GM23338 (cell line): ENCODE measurements around the gene CCDC50. TPM values are rescaled to one million over a fixed set of nuclear protein-coding genes. Genes with fewer than 3 reads are reported as not detected.

Experiments used
- ATAC-seq: fragments of 200-7000 bp; cut with Tn5 transposase; 3 replicates; pipeline ENCODE4 v1.9.1; 2020
- DNase-seq: peaks from one replicate; pipeline ENCODE4 v3.0.0-alpha.2; 2015; ENCODE audit warnings: low spot score
- H2AFZ ChIP-seq: fragments of 200-600 bp; sonication (generic); 2 replicates; pipeline ENCODE4 v1.8.0; 2016; ENCODE audit warnings: antibody characterized with exemption, mild to moderate bottlenecking, moderate library complexity
- H3F3A ChIP-seq: fragments of 200-600 bp; sonication (generic); replicated peaks from 2 replicates; pipeline ENCODE4 v1.8.0; 2017; ENCODE audit warnings: antibody characterized with exemption, mixed run types, low read depth
- H3K27ac ChIP-seq: fragments of 200-600 bp; sonication (generic); 2 replicates; pipeline ENCODE4 v1.6.1; 2016; ENCODE audit warnings: low read depth
- H3K27me3 ChIP-seq: fragments of 200-600 bp; sonication (generic); 2 replicates; pipeline ENCODE4 v1.8.0; 2016; ENCODE audit warnings: mild to moderate bottlenecking, mixed run types, moderate library complexity; ENCODE audit not compliant: insufficient read depth
- H3K36me3 ChIP-seq: fragments of 200-600 bp; sonication (generic); 2 replicates; pipeline ENCODE4 v1.8.0; 2016; ENCODE audit warnings: mild to moderate bottlenecking; ENCODE audit not compliant: insufficient read depth
- H3K4me1 ChIP-seq: fragments of 200-600 bp; sonication (generic); 2 replicates; pipeline ENCODE4 v1.8.0; 2016; ENCODE audit warnings: mild to moderate bottlenecking, moderate library complexity; ENCODE audit not compliant: insufficient read depth
- H3K4me2 ChIP-seq: fragments of 200-600 bp; sonication (generic); 2 replicates; pipeline ENCODE4 v1.7.1; 2017; ENCODE audit warnings: mixed run types
- H3K4me3 ChIP-seq: fragments of 200-600 bp; sonication (generic); 2 replicates; pipeline ENCODE4 v1.6.1; 2016; ENCODE audit warnings: mixed run types
- H3K79me2 ChIP-seq: fragments of 200-600 bp; sonication (generic); replicated peaks from 2 replicates; pipeline ENCODE4 v1.8.0; 2017; ENCODE audit warnings: mild to moderate bottlenecking; ENCODE audit not compliant: insufficient read depth
- H3K9me2 ChIP-seq: fragments of 200-600 bp; sonication (generic); 2 replicates; pipeline ENCODE4 v1.8.0; 2017; ENCODE audit not compliant: insufficient read depth
- H4K20me1 ChIP-seq: fragments of 200-600 bp; sonication (generic); replicated peaks from 2 replicates; pipeline ENCODE4 v1.8.0; 2017; ENCODE audit warnings: mild to moderate bottlenecking; ENCODE audit not compliant: insufficient read depth
- H3K27ac Mint-ChIP-seq: 2 replicates; pipeline ENCODE4 v1.8.0; 2020; ENCODE audit warnings: inconsistent platforms, mild to moderate bottlenecking, moderate library complexity, mixed read lengths
- H3K27me3 Mint-ChIP-seq: 3 replicates; pipeline ENCODE4 v1.8.0; 2022; ENCODE audit warnings: low read depth, mild to moderate bottlenecking, moderate library complexity, mixed read lengths, inconsistent platforms; ENCODE audit not compliant: insufficient read depth, poor library complexity
- H3K36me3 Mint-ChIP-seq: 3 replicates; pipeline ENCODE4 v1.8.0; 2021; ENCODE audit warnings: low read depth, mild to moderate bottlenecking, inconsistent platforms, moderate library complexity, mixed read lengths
- H3K4me1 Mint-ChIP-seq: 3 replicates; pipeline ENCODE4 v1.8.0; 2020; ENCODE audit warnings: mild to moderate bottlenecking, inconsistent platforms, mixed read lengths
- H3K4me3 Mint-ChIP-seq: 3 replicates; pipeline ENCODE4 v1.8.0; 2021; ENCODE audit warnings: moderate library complexity, mild to moderate bottlenecking, inconsistent platforms, mixed read lengths
- H3K9me3 Mint-ChIP-seq: 3 replicates; pipeline ENCODE4 v1.8.0; 2020; ENCODE audit warnings: moderate library complexity, mild to moderate bottlenecking, inconsistent platforms, mixed read lengths
- CREB1 ChIP-seq: fragments of 250-450 bp; sonication (Bioruptor Pico); IDR thresholded peaks from 2 replicates; pipeline ENCODE4 v1.5.0; 2020; ENCODE audit warnings: low read depth, mild to moderate bottlenecking, moderate library complexity
- ETS1 ChIP-seq: IDR thresholded peaks from 2 replicates; pipeline ENCODE4 v1.6.1; 2016; ENCODE audit warnings: antibody characterized with exemption
- EZH2 ChIP-seq: fragments of 200-600 bp; sonication (generic); IDR thresholded peaks from one replicate; pipeline ENCODE4 v1.8.0; 2017; ENCODE audit warnings: antibody characterized with exemption, mild to moderate bottlenecking, low read depth; ENCODE audit not compliant: unreplicated experiment
- EZH2phosphoT487 ChIP-seq: fragments of 200-600 bp; sonication (generic); IDR thresholded peaks from one replicate; pipeline ENCODE4 v1.8.1; 2018; ENCODE audit warnings: antibody characterized with exemption; ENCODE audit not compliant: unreplicated experiment
- JUNB ChIP-seq: IDR thresholded peaks from one replicate; pipeline ENCODE4 v1.6.1; 2016; ENCODE audit warnings: antibody characterized with exemption; ENCODE audit not compliant: unreplicated experiment
- NANOG ChIP-seq: IDR thresholded peaks from 2 replicates; pipeline ENCODE4 v1.6.1; 2016; ENCODE audit warnings: antibody characterized with exemption, borderline replicate concordance
- POLR2AphosphoS5 ChIP-seq: IDR thresholded peaks from 2 replicates; pipeline ENCODE4 v1.6.1; 2016; ENCODE audit warnings: antibody characterized with exemption, low read depth
- REST ChIP-seq: IDR thresholded peaks from one replicate; pipeline ENCODE4 v1.6.1; 2018; ENCODE audit warnings: antibody characterized with exemption; ENCODE audit not compliant: unreplicated experiment
- STAT1 ChIP-seq: IDR thresholded peaks from one replicate; pipeline ENCODE4 v1.6.1; 2016; ENCODE audit warnings: antibody characterized with exemption; ENCODE audit not compliant: unreplicated experiment
- ZNF114 ChIP-seq: fragments of 250-450 bp; sonication (Bioruptor Pico); IDR thresholded peaks from 2 replicates; pipeline ENCODE4 v1.5.0; 2020; ENCODE audit warnings: mild to moderate bottlenecking, moderate library complexity
- ZNF331 ChIP-seq: fragments of 250-450 bp; sonication (Bioruptor Pico); IDR thresholded peaks from 2 replicates; pipeline ENCODE4 v1.5.0; 2020; ENCODE audit warnings: low read depth, mild to moderate bottlenecking, moderate library complexity
- polyA plus RNA-seq: library from polyadenylated mRNA; unstranded; fragments of >200 nt; fragmentation: Nextera tagmentation; extraction: Ambion mirVana; gene quantifications from 2 replicates; pipeline ENCODE4 v1.2.1, GENCODE V29; 2016
- total RNA-seq: library from RNA; depleted of rRNA; stranded (reverse); fragments of >200 nt; shearing (Covaris generic); gene quantifications from 2 replicates; pipeline ENCODE4 v1.2.3, GENCODE V29; 2014
- TF ChIP-seq, protein P1 (sequence below): fragments of 250-450 bp; sonication (Bioruptor Pico); IDR thresholded peaks from 2 replicates; pipeline ENCODE4 v1.5.0; 2020; ENCODE audit warnings: mild to moderate bottlenecking, moderate library complexity
- TF ChIP-seq, protein P2 (sequence below), 2 experiments: fragments of 200-600 bp in 1 of 2; sonication (generic) in 1 of 2; conservative IDR thresholded peaks; 2 replicates each; pipeline versions ENCODE4 v1.5.1 to v1.6.1; 2016 to 2017; ENCODE audit warnings: antibody characterized with exemption in 2 of 2, low read depth in 2 of 2, mild to moderate bottlenecking in 2 of 2, moderate library complexity in 1 of 2

The CCDC50 gene
- total and polyA plus RNA-seq, 2 experiments from 2014 or later, result 22.4 to 25.4 TPM

GRCh38 chr3:191440532-191440931, 111.3 kb downstream of the CCDC50 start:
- Histone ChIP-seq H3F3A (no peaks in the 10 kb centered on the region), H3K4me2 (no peak overlapping the region), H2AFZ (no peak overlapping the region), H3K4me3 (no peak overlapping the region), H3K27ac (no peak overlapping the region), H3K4me1 (no peaks in the 10 kb centered on the region), H3K79me2 (no peaks in the 10 kb centered on the region), H3K9me2 (no peaks in the 10 kb centered on the region), H3K36me3 (no peaks in the 10 kb centered on the region), H3K27me3 (no peaks in the 10 kb centered on the region), H4K20me1 (no peaks in the 10 kb centered on the region)
- Mint-ChIP-seq H3K4me3 (no peak overlapping the region), H3K36me3 (no peaks in the 10 kb centered on the region), H3K27ac (no peak overlapping the region), H3K27me3 (no peaks in the 10 kb centered on the region), H3K4me1 (peaks cover 4% of the 10 kb centered on the region; the same call in 1 of the 3 replicates), H3K9me3 (no peaks in the 10 kb centered on the region; the same call in 2 of the 3 replicates)
- no peak for ATAC-seq
- DNase-seq, result no peak
- TF ChIP-seq JUNB (no peak), ZNF114 (CRISPR knock-in tag) (no peak), CREB1 (CRISPR knock-in tag) (no peak), EZH2 (no peak), POLR2AphosphoS5 (no peak), ZNF331 (CRISPR knock-in tag) (no peak), ETS1 (no peak), REST (no peak), STAT1 (no peak), EZH2phosphoT487 (no peak), NANOG (no peak)
- TF ChIP-seq, protein P1, sequence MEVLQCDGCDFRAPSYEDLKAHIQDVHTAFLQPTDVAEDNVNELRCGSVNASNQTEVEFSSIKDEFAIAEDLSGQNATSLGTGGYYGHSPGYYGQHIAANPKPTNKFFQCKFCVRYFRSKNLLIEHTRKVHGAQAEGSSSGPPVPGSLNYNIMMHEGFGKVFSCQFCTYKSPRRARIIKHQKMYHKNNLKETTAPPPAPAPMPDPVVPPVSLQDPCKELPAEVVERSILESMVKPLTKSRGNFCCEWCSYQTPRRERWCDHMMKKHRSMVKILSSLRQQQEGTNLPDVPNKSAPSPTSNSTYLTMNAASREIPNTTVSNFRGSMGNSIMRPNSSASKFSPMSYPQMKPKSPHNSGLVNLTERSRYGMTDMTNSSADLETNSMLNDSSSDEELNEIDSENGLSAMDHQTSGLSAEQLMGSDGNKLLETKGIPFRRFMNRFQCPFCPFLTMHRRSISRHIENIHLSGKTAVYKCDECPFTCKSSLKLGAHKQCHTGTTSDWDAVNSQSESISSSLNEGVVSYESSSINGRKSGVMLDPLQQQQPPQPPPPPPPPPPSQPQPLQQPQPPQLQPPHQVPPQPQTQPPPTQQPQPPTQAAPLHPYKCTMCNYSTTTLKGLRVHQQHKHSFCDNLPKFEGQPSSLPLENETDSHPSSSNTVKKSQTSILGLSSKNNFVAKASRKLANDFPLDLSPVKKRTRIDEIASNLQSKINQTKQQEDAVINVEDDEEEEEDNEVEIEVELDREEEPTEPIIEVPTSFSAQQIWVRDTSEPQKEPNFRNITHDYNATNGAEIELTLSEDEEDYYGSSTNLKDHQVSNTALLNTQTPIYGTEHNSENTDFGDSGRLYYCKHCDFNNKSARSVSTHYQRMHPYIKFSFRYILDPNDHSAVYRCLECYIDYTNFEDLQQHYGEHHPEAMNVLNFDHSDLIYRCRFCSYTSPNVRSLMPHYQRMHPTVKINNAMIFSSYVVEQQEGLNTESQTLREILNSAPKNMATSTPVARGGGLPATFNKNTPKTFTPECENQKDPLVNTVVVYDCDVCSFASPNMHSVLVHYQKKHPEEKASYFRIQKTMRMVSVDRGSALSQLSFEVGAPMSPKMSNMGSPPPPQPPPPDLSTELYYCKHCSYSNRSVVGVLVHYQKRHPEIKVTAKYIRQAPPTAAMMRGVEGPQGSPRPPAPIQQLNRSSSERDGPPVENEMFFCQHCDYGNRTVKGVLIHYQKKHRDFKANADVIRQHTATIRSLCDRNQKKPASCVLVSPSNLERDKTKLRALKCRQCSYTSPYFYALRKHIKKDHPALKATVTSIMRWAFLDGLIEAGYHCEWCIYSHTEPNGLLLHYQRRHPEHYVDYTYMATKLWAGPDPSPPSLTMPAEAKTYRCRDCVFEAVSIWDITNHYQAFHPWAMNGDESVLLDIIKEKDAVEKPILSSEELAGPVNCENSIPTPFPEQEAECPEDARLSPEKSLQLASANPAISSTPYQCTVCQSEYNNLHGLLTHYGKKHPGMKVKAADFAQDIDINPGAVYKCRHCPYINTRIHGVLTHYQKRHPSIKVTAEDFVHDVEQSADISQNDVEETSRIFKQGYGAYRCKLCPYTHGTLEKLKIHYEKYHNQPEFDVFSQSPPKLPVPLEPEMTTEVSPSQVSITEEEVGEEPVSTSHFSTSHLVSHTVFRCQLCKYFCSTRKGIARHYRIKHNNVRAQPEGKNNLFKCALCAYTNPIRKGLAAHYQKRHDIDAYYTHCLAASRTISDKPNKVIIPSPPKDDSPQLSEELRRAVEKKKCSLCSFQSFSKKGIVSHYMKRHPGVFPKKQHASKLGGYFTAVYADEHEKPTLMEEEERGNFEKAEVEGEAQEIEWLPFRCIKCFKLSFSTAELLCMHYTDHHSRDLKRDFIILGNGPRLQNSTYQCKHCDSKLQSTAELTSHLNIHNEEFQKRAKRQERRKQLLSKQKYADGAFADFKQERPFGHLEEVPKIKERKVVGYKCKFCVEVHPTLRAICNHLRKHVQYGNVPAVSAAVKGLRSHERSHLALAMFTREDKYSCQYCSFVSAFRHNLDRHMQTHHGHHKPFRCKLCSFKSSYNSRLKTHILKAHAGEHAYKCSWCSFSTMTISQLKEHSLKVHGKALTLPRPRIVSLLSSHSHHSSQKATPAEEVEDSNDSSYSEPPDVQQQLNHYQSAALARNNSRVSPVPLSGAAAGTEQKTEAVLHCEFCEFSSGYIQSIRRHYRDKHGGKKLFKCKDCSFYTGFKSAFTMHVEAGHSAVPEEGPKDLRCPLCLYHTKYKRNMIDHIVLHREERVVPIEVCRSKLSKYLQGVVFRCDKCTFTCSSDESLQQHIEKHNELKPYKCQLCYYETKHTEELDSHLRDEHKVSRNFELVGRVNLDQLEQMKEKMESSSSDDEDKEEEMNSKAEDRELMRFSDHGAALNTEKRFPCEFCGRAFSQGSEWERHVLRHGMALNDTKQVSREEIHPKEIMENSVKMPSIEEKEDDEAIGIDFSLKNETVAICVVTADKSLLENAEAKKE, result no peak
- TF ChIP-seq, protein P2, sequence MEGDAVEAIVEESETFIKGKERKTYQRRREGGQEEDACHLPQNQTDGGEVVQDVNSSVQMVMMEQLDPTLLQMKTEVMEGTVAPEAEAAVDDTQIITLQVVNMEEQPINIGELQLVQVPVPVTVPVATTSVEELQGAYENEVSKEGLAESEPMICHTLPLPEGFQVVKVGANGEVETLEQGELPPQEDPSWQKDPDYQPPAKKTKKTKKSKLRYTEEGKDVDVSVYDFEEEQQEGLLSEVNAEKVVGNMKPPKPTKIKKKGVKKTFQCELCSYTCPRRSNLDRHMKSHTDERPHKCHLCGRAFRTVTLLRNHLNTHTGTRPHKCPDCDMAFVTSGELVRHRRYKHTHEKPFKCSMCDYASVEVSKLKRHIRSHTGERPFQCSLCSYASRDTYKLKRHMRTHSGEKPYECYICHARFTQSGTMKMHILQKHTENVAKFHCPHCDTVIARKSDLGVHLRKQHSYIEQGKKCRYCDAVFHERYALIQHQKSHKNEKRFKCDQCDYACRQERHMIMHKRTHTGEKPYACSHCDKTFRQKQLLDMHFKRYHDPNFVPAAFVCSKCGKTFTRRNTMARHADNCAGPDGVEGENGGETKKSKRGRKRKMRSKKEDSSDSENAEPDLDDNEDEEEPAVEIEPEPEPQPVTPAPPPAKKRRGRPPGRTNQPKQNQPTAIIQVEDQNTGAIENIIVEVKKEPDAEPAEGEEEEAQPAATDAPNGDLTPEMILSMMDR (conservative IDR thresholded peaks at IDR 0.05; ENCODE audit: low read depth in 2 of 2), result no peak
